ENCODE measurements around the gene GFOD1.

The GFOD1 gene

GRCh38 chr6:13422681-13423221, 64.6 kb downstream of the GFOD1 start:
- no peak for DNase-seq

DNA sequence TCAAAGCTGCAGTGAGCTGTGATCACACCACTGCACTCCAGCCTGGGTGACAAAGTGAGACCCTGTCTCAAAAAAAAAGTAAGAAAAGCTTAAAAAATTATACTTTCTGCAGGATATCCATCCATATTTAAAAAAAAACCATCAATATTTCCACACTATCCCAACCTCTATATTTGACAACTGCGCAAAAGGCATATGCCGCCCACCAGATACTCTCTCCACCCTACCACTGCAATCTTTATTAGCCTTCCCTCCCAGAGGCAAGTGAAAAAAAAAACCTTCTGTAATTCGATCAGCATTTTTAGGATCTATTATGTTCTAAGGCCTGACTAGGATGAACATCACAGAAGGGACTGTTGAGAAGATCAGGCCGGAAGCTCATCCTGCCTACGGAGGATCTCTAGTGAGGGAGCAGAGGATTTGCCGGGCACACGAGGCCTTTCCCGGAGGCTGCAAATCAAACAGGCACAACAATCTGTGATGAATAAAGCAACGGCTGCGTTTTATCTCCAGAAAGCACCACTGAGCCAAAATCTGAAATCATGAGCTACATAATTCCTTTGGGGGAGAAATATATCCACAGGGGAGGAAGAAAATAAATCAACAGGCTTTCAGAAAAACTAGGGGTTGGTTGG, 65.9 kb downstream of the GFOD1 start:
- DNase-seq, result no peak

GRCh38 chr6:13420269-13420668, 67.1 kb downstream of the GFOD1 start:
- DNase-seq, result no peak

DNA sequence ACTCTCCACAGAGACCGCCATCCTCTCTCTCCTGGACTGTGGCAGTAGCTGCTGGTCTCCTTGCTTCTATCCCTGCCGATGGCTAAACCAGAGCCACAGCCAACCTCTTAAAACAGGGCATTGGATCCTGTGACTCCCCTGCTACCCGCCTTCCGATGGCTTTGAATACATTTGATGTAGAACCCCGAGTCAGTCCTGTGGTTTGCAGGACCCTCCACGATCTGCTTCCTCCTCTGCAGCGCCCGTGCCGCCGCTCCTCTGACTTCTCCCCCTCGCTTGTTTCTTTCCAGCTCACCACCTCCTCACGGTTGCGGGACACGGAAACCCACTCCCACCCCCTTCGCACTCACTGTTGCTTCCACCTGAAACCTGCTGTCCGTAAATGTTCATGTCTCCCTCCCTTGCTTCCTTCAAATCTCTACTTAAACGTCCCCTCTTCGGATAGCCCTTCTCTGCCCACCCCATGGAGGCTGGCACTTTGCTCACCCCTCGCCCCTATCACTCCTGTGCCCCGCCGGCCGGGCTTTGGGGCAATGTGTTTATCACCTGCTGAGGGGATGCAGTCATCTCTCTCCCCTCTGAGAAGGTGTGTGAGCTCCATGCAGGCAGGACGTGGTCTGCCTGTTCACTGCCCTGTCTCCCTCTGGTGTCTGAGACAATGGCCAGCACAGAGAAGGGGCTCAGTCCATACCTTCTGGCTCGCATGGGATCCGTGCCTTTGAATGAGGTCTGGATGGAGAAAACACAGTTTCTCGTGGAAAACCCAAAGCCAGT, 67.8 kb downstream of the GFOD1 start:
- no peak for DNase-seq

- DNase-seq, result no peak
Observed at GRCh38 chr6:13418844-13419243, 68.6 kb downstream of the GFOD1 start.

- DNase-seq, result no peak
Observed at GRCh38 chr6:13417954-13418353, 69.4 kb downstream of the GFOD1 start.

- no peak for DNase-seq
Observed at GRCh38 chr6:13417431-13417830, 70.0 kb downstream of the GFOD1 start.

- peak; percentile 58 to 84 for DNase-seq
Observed at GRCh38 chr6:13415283-13415682, 72.1 kb downstream of the GFOD1 start.

DNA sequence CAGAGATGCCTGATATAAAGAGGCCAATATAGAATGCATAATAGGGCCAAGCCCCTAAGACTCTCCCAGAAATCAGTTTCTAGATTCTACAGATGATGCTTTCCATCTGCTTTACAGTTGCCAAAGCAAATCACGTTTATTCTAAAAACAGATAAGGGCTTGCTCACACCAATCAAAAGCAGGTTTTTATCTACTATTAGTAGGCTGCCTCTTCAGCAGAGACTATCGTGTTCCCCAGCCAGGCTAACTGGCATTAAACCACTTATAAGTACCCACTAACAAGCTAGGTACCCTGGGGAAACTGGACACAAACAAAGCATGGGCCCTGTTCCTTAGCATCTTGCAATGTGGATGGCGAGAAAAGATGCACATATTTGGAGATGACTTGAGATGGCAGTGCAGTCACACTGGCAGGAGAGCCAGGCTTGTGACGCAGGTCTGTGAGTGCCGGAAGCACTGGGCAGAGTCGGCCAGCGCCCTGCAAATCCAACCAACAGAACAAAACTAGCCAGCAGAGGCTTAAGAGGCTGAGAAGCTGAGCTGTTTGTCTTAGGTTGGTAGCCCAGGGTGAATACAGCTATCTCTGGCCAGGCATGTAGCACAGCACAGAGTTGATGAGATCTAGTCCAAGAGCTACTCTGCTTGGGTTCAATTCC, 73.4 kb downstream of the GFOD1 start:
- DNase-seq, result peak in 1 of 2 donors; percentile 26

- no peak for DNase-seq
Observed at GRCh38 chr6:13413466-13413862, 73.9 kb downstream of the GFOD1 start.

DNA sequence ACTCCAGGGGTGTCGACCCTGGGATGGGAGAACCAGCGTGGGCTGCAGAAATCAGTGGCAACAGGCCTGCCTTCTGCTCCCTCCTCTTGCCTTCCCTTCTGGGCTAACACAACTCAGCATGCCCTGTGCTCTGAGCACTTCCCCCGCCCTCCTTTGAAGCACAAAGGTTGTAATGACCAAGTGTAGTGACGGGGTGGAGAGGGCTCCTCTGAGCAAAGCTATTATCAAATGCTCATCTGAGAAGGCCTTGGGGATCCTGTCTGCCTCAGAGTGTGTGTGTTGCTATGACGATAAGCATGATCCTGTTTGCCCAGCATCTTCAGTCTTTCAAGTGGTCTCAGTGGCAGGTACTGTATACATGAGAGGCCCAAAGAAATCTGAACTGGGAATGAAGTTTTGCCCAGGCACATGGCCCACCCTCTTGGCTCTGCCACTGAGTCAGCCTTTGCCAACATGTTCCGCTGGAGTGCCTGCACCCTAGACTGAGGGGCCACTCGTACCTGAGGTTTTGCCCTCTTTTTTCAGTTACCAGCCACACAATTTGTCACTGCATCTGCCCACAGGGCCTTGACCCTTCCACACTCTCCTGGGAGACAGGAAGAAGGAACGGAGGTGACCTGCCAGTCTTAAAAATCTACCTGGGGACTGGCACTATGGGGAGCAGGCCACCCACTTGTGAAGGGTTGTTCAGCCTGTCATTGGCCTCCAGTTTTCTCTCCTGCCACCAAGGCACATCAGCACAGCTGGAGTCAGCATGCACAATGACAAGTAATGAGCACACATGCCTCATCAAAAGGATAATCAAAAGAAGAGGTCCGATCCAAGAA, 74.5 kb downstream of the GFOD1 start:
- DNase-seq, result peak in 1 of 2 donors; percentile 53

- no peak for DNase-seq
Observed at GRCh38 chr6:13412211-13412610, 75.2 kb downstream of the GFOD1 start.

- DNase-seq, result peak in 1 of 2 donors; percentile 17
Observed at GRCh38 chr6:13411484-13411883, 75.9 kb downstream of the GFOD1 start.

DNA sequence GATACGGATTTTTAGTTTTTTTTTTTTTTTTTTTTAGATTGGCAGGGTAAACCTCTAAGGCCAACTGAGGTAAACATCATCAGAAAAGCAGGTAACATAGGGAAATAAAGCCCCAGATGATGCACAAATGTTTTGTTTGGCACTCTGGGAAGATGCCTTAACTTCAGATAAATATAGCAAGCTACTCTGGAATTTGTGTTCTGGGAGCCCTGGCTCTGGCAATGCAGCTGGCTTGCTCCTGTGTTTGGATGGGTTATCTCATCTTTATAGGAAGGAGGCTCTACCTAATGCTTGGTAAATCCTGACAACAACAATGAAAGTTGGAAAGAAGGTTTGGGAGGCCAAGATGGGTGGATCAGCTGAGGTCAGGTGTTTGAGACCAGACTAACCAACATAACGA, 77.4 kb downstream of the GFOD1 start:
- no peak for DNase-seq

DNA sequence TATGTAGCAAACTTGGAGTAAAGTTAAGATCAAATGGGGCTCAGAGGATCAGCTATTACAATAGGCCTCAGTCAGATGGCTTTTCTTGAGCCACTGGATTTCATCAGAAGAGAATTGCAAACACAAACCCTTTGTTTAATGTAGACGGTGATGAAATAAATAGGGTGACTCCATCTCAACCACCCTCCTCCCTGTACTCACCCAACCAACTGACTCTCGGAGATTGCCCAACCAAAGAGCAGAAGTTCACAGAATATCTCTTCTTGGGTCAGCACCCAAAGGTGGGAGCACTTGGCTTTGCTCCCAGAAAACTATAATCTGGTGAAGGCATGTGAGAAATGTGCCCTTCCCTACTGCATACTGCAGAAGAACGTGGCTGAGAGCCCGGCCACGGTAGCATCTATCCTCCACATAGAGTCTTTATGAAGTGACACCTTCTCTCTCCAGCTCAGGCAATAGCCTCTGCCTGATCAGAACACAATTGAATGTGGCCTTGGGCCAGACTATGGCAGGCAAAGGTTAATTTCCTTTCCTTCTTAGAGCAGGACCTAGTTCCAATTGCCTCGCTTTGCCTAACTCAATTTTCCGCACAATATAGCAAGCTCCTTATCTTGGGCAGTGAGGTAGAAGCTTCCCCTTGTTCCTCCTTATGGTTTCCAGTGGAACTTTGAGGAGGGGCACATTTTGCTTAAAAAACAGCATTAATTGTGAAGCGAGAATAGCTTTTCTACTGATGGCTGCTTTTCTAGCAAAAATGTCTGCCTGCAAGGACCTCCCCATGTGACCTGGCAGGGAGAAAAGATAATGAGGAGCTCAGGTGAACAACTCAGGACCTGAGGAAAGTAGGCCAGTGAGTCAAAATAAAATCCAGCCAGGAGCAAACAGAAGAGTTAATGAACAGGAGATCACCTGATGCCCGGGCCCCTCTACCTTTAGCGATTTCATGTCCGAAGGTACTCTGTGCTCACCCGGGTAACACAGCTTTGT, 79.4 kb downstream of the GFOD1 start:
- peak; percentile 97 to 99 for DNase-seq

DNA sequence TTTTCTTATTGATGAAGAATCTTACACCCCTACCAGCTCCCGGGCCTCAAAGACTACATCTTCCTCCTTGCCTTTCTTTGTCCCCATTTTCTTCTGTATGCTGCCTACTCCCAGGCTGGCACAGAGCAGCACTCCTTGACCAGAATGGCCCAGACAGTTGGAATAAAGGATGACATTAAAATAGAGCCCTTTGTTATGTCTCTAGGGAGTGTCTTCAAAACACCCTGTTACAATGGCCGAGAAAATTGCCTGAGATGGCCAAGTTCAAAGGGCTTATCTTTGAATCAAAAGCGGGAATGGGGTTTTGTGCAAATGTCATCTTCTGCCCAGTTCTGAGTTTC, 80.1 kb downstream of the GFOD1 start:
- DNase-seq, result no peak

GRCh38 chr6:13406781-13407180, 80.6 kb downstream of the GFOD1 start:
- DNase-seq, result peak; percentile 67 to 75

- no peak for DNase-seq
Observed at GRCh38 chr6:13405961-13406477, 81.4 kb downstream of the GFOD1 start.

- DNase-seq, result no peak
Observed at GRCh38 chr6:13404892-13405254, 82.5 kb downstream of the GFOD1 start.

GRCh38 chr6:13404228-13404891, 83.0 kb downstream of the GFOD1 start:
- DNase-seq, result peak; percentile 92 to 95

DNA sequence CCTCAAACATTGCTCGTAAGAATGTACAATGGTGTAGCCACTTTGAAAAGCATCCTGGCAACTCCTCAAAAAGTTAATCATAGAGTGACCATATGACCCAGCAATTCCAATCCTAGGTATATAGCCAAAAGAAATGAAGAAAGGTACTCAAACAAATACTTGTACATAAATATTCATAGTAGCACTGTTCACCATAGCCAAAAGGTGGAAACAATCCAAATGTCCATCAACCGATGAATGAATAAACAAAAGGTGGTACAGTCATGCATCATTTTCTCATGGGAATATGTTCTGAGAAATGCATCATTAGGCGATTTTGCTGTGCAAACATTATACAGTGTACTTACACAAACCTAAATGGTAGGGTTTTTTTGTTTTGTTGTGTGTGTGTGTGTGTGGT, 84.7 kb downstream of the GFOD1 start:
- DNase-seq, result no peak

All from inflammatory macrophage (primary cell).